Testis (tissue), 3 donors: Measurements from ENCODE around the gene TEX51. TPM values are rescaled to one million over a fixed set of nuclear protein-coding genes. Genes with fewer than 3 reads are reported as not detected.

Source experiments
- DNase-seq: peaks from one replicate; pipeline ENCODE4 v3.0.0-alpha.2; 2019
- H3K27ac ChIP-seq, 2 donors: fragments of 200-600 bp; sonication (generic); one replicate each; pipeline ENCODE4 v1.5.1; 2019
- H3K27me3 ChIP-seq: fragments of 200-600 bp; sonication (generic); one replicate; pipeline ENCODE4 v1.5.1; 2019
- H3K36me3 ChIP-seq: fragments of 200-600 bp; sonication (generic); one replicate; pipeline ENCODE4 v1.5.1; 2017; ENCODE audit warnings: low read depth; ENCODE audit errors: missing control alignments
- H3K4me1 ChIP-seq: fragments of 200-600 bp; sonication (generic); one replicate; pipeline ENCODE4 v1.5.1; 2019
- H3K4me3 ChIP-seq, 2 donors: fragments of 200-600 bp; sonication (generic); one replicate each; pipeline ENCODE4 v1.5.1; 2017 to 2019
- H3K9me3 ChIP-seq: fragments of 200-600 bp; sonication (generic); one replicate; pipeline ENCODE4 v1.5.1; 2017
- CTCF ChIP-seq, 3 experiments: fragments of 450-650 bp in 2 of 3; fragments of 200-600 bp in 1 of 3; sonication (generic) in 1 of 3; IDR thresholded peaks; one replicate each; pipeline ENCODE4 v1.5.1; 2016 to 2019; ENCODE audit warnings: antibody characterized with exemption in 3 of 3, mild to moderate bottlenecking in 2 of 3, moderate library complexity in 1 of 3
- POLR2A ChIP-seq: fragments of 450-650 bp; IDR thresholded peaks from one replicate; pipeline ENCODE4 v1.6.1; 2017; ENCODE audit warnings: antibody characterized with exemption, mild to moderate bottlenecking, moderate library complexity
- WGBS, 2 donors: methylation state at CpG; one replicate each; pipeline ENCODE4 v1.1.5; 2018; 5-methylcytosine and 5-hydroxymethylcytosine counted together
- intact Hi-C: fragments of 100-400 bp; cut with DNase I; formaldehyde crosslinking; loops from one replicate; pipeline ENCODE4 v1.15.1; 2023; ENCODE audit warnings: low total_unique reads
- polyA plus RNA-seq: library from polyadenylated mRNA; stranded (reverse); fragments of 350-450 nt; fragmentation: Illumina TruSeq; extraction: RNeasy Lipid Tissue Mini Kit (QIAGEN cat#74804); gene quantifications from one replicate; pipeline ENCODE4 v1.2.3, GENCODE V29; 2014; ENCODE audit warnings: low read depth, low replicate concordance; ENCODE audit not compliant: insufficient read depth
- total RNA-seq, 2 donors: library from RNA; depleted of rRNA; stranded (reverse); fragments of >200 nt; gene quantifications; one replicate each; pipeline ENCODE4 v1.2.3, GENCODE V29; 2016

The TEX51 gene
- total and polyA plus RNA-seq, 3 donors from 2014 or later = 16.3 to 111 (median 40.9) TPM

GRCh38 chr2:126932529-126932928 is 33.8 kb downstream of the TEX51 start:
- intact Hi-C loops = no loop called here
- Histone ChIP-seq H3K27ac (no peak overlapping the region), H3K9me3 (no peaks in the 10 kb centered on the region), H3K4me1 (no peaks in the 10 kb centered on the region), H3K4me3 (no peak overlapping the region), H3K36me3 (no peaks in the 10 kb centered on the region), H3K27me3 (no peaks in the 10 kb centered on the region)
- TF ChIP-seq POLR2A (no peak), CTCF (IDR thresholded peaks at IDR 0.05) (no peak)
- no peak for DNase-seq
- 80 to 82% methylated on average over 4 of the region's 4 CpGs for WGBS, 2 donors

GRCh38 chr2:126932966-126933710 is 34.4 kb downstream of the TEX51 start:
- intact Hi-C loops = no loop called here
- no peak overlapping the region for H3K4me3 ChIP-seq
- H3K4me1 ChIP-seq = no peaks in the 10 kb centered on the region
- TF ChIP-seq POLR2A (no peak), CTCF (IDR thresholded peaks at IDR 0.05) (no peak)
- no peaks in the 10 kb centered on the region for H3K36me3 ChIP-seq
- H3K9me3 ChIP-seq = no peaks in the 10 kb centered on the region
- H3K27ac ChIP-seq = no peak overlapping the region
- DNase-seq = no peak
- no peaks in the 10 kb centered on the region for H3K27me3 ChIP-seq
- WGBS, 2 donors = 40% methylated on average over 13 to 14 of the region's 14 CpGs

GRCh38 chr2:126933711-126934091 is 35.0 kb downstream of the TEX51 start:
- Histone ChIP-seq H3K9me3 (no peaks in the 10 kb centered on the region), H3K4me3 (no peak overlapping the region), H3K4me1 (no peaks in the 10 kb centered on the region), H3K27me3 (no peaks in the 10 kb centered on the region), H3K27ac (no peak overlapping the region), H3K36me3 (no peaks in the 10 kb centered on the region)
- WGBS, 2 donors = 68% methylated on average over 4 of the region's 4 CpGs
- intact Hi-C loops = no loop called here
- no peak for DNase-seq
- TF ChIP-seq POLR2A (no peak), CTCF (IDR thresholded peaks at IDR 0.05) (no peak)

- WGBS, 2 donors = 79 to 88% methylated on average over 5 to 6 of the region's 6 CpGs
- H3K36me3 ChIP-seq = no peaks in the 10 kb centered on the region
- no peaks in the 10 kb centered on the region for H3K27me3 ChIP-seq
- TF ChIP-seq CTCF (IDR thresholded peaks at IDR 0.05) = no peak
- no peak for TF ChIP-seq POLR2A
- no peak overlapping the region for H3K27ac ChIP-seq
- H3K4me3 ChIP-seq = no peak overlapping the region
- DNase-seq = no peak
- no peaks in the 10 kb centered on the region for H3K9me3 ChIP-seq
- H3K4me1 ChIP-seq = no peaks in the 10 kb centered on the region
- intact Hi-C loops = no loop called here
These were observed 36.1 kb downstream of the TEX51 start for GRCh38 chr2:126934809-126935208.

- no peaks in the 10 kb centered on the region for H3K4me1 ChIP-seq
- no peak for TF ChIP-seq CTCF (IDR thresholded peaks at IDR 0.05)
- no peak for TF ChIP-seq POLR2A
- H3K9me3 ChIP-seq = no peaks in the 10 kb centered on the region
- intact Hi-C loops = no loop called here
- no peaks in the 10 kb centered on the region for H3K36me3 ChIP-seq
- DNase-seq = no peak
- no peaks in the 10 kb centered on the region for H3K27me3 ChIP-seq
- no peak overlapping the region for H3K27ac ChIP-seq
- 70 to 76% methylated on average over 5 of the region's 5 CpGs for WGBS, 2 donors
- H3K4me3 ChIP-seq = no peak overlapping the region
These were observed 37.1 kb downstream of the TEX51 start for GRCh38 chr2:126935774-126936173.
